Activated T-cell treated with anti-CD3 and anti-CD28 coated beads for 1 hour (primary cell): ENCODE results near the gene ADCY4.

Experiments
- DNase-seq: peaks from one replicate; pipeline ENCODE4 v3.0.0-alpha.2; 2020; ENCODE audit warnings: low read depth

ADCY4 gene

DNA sequence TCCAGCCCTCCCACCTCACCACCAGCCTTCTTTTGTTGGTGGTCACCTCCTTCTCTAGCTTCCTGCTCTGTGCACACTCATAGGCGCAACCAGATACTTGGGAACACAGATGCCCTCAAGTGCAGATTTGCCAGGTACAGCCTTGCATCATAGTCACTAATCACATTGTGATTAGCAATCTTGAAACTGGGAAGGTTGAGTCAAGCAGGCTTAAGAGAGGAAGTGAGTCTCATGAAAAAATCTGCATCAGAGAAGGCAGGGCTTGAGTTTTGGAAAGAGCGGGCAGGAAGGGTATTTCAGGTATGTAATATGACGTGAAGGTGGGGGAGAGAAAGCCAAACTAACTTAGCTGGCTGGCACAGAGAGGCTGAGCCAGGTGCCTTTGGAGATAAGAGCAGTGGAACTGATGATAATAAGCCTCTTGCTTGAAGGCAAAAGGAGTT is 60.7 kb downstream of the ADCY4 start:
- DNase-seq, result no peak

DNA sequence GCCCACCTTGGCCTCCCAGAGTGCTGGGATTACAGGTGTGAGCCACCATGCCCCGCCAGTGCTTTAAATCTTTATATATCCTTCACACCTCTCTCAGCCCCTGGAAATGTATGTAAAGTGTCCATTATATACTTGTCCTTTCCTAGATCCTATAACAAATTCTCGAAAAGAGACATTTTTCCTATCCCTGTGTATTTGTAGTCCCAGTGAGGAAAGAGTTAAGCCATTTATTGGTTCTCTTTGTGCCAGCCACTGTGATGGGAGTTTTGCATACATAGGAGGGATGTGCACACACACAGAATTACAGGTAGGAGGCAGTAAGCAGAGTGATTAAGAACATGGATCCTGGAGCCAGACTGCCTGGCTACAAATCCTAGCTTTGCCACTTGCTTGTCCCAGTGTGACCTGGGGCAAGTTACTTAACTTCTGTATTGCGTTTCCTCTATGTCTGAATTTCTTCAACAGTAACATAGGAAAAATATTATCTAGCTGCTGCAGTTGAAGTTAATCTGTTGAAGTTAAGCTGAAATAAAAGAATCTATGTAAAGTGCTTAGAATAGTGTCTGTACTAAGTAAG is 61.4 kb downstream of the ADCY4 start:
- DNase-seq, result no peak

DNA sequence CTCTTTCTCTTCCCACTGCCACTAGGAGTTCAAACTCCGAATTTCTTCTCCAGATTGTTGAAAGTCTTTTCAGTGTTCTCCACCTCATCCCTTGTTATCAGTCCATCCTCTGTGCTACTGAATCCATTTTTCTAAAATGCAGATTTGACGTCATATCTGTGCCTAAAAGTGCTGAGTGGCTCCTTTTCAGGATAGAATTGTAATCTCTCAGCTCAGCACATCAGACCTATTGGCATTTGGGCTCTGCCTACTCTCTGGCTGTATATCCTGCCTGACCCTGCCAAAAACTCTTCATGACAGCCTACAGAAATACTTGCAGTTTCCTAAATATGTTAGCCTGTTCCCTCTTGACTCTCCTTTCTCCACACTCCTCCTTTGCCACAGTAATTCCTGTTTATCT is 62.4 kb downstream of the ADCY4 start:
- no peak for DNase-seq

DNA sequence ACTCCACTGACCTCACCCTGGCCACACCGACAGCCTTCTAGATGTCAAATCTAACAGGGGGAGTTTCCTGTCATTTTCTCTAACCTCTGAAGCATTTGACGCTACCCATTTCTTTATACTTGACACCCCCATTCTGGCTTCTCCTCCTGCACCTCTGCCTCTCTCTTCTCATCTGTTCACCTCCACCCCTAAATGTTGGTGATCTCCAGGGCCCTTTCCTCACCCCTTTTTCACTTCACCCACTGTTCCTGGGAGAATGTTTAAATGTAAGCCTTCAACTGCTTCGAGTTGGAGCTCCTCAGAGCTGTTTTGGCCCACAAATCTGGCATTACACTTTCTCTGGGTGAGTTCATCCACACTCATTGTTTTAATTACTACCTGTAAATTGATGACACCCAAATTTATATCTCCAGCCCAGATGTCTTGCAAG is 63.0 kb downstream of the ADCY4 start:
- no peak for DNase-seq

DNA sequence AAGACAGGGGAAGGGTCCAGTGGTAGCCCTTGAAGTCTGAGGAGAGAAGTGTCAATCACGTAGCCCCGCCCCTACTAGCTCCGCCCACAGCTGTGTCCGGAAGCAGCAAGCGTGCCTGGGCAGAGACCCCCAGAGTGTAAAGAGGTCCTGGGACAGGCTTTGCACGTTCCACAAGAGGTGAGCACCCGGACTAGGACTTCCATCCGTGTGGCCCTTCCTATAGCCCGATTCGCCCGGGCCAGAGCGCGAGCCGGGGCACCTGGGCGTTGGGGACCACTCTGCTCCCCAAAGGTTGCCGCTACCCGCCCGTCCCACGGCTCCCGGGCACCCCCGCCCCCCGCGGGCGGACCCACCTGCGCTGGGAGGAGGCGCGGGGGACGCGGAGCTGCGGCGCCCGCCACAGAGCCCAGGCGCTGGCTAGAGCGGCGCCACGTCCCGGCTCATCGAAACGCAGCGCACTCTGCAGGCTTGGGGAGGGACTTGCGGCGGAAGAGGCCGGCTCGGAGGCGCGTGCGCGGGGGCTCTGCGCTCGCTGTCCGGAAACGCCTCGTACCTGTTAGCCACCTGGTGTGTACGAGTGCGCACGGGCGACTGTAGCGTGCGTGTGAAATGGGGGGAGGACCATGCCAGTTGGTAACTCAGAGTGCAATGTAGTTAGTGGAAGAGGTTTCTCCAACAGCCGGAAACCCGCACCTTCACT is 63.6 kb downstream of the ADCY4 start, which contains the start of gene RABGGTA:
Gene RABGGTA, minus strand, starts transcription at position 464 of the 700 bp plus-strand sequence. CDS start 482 bp downstream, outside the sequence.
- peak; percentile 84 for DNase-seq

DNA sequence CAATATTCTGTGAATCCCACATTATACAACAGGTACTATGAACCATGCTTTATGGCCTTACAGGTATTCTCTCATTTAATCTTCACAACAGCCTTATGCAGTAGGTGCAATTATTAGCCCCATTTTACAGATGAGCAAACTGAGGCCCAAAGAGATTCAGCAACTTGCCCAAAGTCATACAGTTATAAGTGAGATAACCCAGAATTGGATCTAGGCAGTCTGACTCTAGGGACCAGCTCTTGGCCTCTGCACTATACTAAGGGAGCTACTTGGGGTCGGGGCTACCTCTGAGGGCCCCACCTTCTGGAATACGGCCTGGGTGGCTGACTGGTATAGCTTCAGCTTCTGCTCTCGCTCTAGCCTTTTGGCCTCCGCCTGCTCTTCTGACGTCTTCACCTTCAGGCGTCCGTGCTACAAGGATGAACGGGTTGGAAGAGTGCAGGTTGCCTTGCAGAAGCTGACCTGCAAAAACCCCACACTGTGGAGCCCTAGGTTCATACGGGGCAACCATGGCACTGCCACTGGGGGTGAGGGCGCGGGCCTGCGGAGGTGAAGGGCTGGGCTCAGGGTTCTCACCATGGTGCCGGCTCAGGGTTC is 64.2 kb downstream of the ADCY4 start:
- DNase-seq, result no peak

DNA sequence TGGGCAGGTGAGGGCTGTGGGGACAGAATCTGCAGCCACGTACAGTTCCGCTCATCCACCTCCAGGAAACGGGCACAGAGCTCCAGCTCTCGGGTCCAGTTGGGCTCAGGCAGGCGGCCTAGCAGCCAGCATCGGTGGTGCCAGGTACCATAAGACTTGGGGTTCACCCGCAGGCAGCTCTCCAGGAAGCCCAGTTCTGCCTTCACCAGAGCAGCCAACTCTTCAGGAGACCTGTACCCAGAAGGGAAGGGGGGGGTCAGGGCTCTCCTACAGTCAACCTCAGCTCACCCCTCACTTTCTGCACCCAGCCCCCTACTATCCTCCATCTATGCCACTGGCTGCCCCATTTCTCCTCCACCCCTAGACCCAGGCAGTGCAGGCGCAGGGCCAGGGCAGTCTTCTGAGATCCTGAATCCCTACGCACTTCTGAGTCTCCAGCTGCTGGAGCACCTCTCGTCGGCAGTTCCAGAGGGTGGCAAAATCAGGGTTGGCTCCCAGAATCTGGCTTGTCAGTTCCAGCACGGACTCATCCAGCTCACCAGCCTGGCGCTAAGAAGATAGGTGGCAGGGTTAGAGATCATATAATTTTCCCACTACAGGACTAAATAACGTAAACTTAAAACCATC is 64.8 kb downstream of the ADCY4 start:
- DNase-seq, result no peak

DNA sequence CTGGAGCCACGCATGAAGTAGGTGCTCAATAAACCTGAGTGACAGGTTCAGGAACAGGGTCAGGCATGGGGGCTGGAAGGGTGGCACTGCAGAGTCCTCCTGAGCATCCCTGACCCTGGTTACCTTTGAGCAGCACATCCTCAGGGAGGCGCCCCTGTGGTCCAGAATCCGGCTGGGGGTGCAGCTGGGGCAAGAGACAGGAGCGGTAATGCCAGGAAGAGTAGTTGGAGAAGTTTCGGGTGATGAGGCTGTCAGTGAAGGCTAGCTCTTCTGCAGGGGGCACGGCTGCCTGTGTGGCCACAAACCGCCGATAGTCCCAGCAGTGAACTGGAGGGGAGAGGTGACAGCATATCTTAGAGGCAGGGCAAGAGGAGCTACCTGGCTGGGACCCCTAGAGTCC is 65.5 kb downstream of the ADCY4 start:
- no peak for DNase-seq
